GM19395 (cell line): Measurements from ENCODE around the gene MACROD2.

Source experiments
- ATAC-seq: cut with Tn5 transposase; IDR thresholded peaks from one replicate; pipeline ENCODE4 v1.9.1; 2021; ENCODE audit warnings: mild to moderate bottlenecking, moderate library complexity; ENCODE audit not compliant: unreplicated experiment

The MACROD2 gene

GRCh38 chr20:14386726-14387125 is 391.4 kb downstream of the MACROD2 start:
- ATAC-seq: no peak

- no peak for ATAC-seq
Measured at GRCh38 chr20:14401479-14402138, 406.3 kb downstream of the MACROD2 start.

- no peak for ATAC-seq
Measured at GRCh38 chr20:14404515-14404914, 409.2 kb downstream of the MACROD2 start.

GRCh38 chr20:14406495-14406894 is 411.2 kb downstream of the MACROD2 start:
- peak; percentile 68 for ATAC-seq

GRCh38 chr20:14407336-14407735 is 412.0 kb downstream of the MACROD2 start:
- no peak for ATAC-seq

GRCh38 chr20:14410869-14411555 is 415.7 kb downstream of the MACROD2 start:
- ATAC-seq: no peak

GRCh38 chr20:14412065-14412681 is 416.9 kb downstream of the MACROD2 start:
- ATAC-seq: no peak

GRCh38 chr20:14413835-14414234 is 418.5 kb downstream of the MACROD2 start:
- ATAC-seq: no peak

GRCh38 chr20:14414560-14414959 is 419.2 kb downstream of the MACROD2 start:
- ATAC-seq: no peak

- ATAC-seq: no peak
Measured at GRCh38 chr20:14415467-14415866, 420.2 kb downstream of the MACROD2 start.

GRCh38 chr20:14418376-14418775 is 423.1 kb downstream of the MACROD2 start:
- ATAC-seq: no peak

GRCh38 chr20:14422892-14423291 is 427.6 kb downstream of the MACROD2 start:
- ATAC-seq: no peak

- no peak for ATAC-seq
Measured at GRCh38 chr20:14431568-14431967, 436.3 kb downstream of the MACROD2 start.

GRCh38 chr20:14432085-14432484 is 436.8 kb downstream of the MACROD2 start:
- no peak for ATAC-seq

GRCh38 chr20:14432597-14432996 is 437.3 kb downstream of the MACROD2 start:
- no peak for ATAC-seq

GRCh38 chr20:14434384-14435136 is 439.2 kb downstream of the MACROD2 start:
- ATAC-seq: no peak

- no peak for ATAC-seq
Measured at GRCh38 chr20:14441201-14441600, 445.9 kb downstream of the MACROD2 start.

GRCh38 chr20:14444106-14444505 is 448.8 kb downstream of the MACROD2 start:
- no peak for ATAC-seq

GRCh38 chr20:14445310-14445709 is 450.0 kb downstream of the MACROD2 start:
- ATAC-seq: no peak

GRCh38 chr20:14445902-14446301 is 450.6 kb downstream of the MACROD2 start:
- no peak for ATAC-seq

- no peak for ATAC-seq
Measured at GRCh38 chr20:14446446-14446845, 451.1 kb downstream of the MACROD2 start.
